ENCODE data around the gene WNT5B. TPM values are rescaled to one million over a fixed set of nuclear protein-coding genes. Genes with fewer than 3 reads are reported as not detected.

The WNT5B gene
- total RNA-seq, 3 donors from 2014 or later (not counting 1 experiment from before 2014, with no cell fraction given) = not detected

DNA sequence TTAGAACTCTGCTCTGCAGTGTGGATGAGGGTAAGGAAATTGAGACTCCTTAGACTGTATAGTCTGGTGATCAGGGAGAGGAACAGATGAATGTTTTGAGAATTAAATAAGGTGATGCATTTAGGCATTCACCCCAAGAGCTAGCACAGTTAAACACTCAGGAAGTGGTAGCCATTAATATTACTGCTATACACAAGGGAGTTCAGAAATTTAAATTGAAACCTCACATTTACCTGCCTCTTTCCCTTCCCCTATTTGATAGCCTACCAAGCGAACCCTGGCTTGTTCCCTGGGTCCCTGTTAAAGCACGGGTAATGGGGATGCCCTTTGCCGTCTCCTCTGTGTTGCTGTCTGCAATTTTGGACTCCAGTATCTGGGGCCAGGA lies 18.2 kb downstream of the WNT5B start:
- Mint-ChIP-seq H3K27ac (no peak overlapping the region), H3K9me3 (no peaks in the 10 kb centered on the region), H3K4me3 (no peak overlapping the region), H3K36me3 (no peaks in the 10 kb centered on the region), H3K27me3 (ENCODE audit: low read depth in 2 of 2) (peaks cover 12 to 18% of the 10 kb centered on the region in 2 donors), H3K4me1 (no peaks in the 10 kb centered on the region)
- TF ChIP-seq, protein P1, sequence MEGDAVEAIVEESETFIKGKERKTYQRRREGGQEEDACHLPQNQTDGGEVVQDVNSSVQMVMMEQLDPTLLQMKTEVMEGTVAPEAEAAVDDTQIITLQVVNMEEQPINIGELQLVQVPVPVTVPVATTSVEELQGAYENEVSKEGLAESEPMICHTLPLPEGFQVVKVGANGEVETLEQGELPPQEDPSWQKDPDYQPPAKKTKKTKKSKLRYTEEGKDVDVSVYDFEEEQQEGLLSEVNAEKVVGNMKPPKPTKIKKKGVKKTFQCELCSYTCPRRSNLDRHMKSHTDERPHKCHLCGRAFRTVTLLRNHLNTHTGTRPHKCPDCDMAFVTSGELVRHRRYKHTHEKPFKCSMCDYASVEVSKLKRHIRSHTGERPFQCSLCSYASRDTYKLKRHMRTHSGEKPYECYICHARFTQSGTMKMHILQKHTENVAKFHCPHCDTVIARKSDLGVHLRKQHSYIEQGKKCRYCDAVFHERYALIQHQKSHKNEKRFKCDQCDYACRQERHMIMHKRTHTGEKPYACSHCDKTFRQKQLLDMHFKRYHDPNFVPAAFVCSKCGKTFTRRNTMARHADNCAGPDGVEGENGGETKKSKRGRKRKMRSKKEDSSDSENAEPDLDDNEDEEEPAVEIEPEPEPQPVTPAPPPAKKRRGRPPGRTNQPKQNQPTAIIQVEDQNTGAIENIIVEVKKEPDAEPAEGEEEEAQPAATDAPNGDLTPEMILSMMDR (IDR thresholded peaks at IDR 0.05) = no peak
- no peak for ATAC-seq
- Histone ChIP-seq H3K27ac (ENCODE audit: low read length) (no peak overlapping the region), H3K36me3 (ENCODE audit: control insufficient read depth, insufficient read depth, low read length) (no peaks in the 10 kb centered on the region), H3K4me1 (ENCODE audit: control insufficient read depth, insufficient read depth, low read length) (peaks cover 4% of the 10 kb centered on the region), H3K4me3 (ENCODE audit: low read length) (no peak overlapping the region), H3K27me3 (ENCODE audit: control insufficient read depth, insufficient read depth, low read length) (no peaks in the 10 kb centered on the region), H3K9me3 (ENCODE audit: control insufficient read depth, insufficient read depth, low read length) (no peaks in the 10 kb centered on the region)
- intact Hi-C loops (cut with micrococcal nuclease) = no loop called here
- 78% methylated on average over 3 of the region's 3 CpGs for WGBS (ENCODE audit: insufficient coverage)
- no peak for DNase-seq

DNA sequence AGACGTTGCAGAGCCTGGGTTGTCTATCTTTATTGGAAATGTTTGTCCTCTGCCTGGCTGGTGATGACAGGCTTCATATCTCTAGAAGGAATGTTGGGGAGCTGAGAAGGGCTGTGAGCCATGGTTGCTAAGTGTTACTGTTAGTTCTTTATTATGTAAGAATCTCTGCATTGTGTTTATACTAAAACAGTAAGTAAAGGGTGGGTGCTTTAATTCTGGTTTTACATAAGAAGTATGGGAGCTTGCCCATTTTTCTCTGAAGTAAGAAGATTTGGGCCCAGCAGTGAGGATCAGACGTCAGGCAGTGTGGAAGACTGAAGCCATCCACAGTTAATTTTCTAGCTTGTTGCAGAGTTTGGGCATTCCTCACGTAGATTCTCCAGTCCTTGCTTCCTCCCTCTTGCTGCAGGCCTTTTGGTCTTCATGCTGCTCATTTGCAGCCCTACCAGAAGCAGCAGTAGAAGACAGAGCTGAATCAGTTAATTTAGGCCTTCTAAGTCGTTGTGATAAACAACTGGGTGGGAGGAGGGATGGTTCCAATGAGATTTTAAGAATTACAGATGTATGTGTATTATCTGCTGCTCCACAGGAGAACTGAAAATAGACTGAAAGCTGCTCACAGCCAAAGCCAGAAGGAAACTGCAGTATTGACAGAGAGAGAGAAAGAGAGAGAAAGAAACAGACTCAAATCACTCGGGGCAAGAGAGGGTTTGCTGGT lies 21.4 kb downstream of the WNT5B start:
- WGBS (ENCODE audit: insufficient coverage) = 70% methylated on average over 5 of the region's 5 CpGs
- Mint-ChIP-seq H3K4me3 (no peak overlapping the region), H3K36me3 (no peaks in the 10 kb centered on the region), H3K4me1 (no peaks in the 10 kb centered on the region), H3K27ac (no peak overlapping the region), H3K9me3 (no peaks in the 10 kb centered on the region), H3K27me3 (ENCODE audit: low read depth in 2 of 2) (peaks cover 12 to 17% of the 10 kb centered on the region in 2 donors)
- DNase-seq (no peak), ATAC-seq (no peak)
- H3K4me3 ChIP-seq (ENCODE audit: low read length) = no peak overlapping the region
- TF ChIP-seq, protein P1 (IDR thresholded peaks at IDR 0.05) = no peak
- intact Hi-C loops (cut with micrococcal nuclease) = no loop called here
- no peaks in the 10 kb centered on the region for H3K36me3 ChIP-seq (ENCODE audit: control insufficient read depth, insufficient read depth, low read length)
- H3K27ac ChIP-seq (ENCODE audit: low read length) = no peak overlapping the region
- H3K4me1 ChIP-seq (ENCODE audit: control insufficient read depth, insufficient read depth, low read length) = peaks cover 4% of the 10 kb centered on the region
- H3K27me3 ChIP-seq (ENCODE audit: control insufficient read depth, insufficient read depth, low read length) = no peaks in the 10 kb centered on the region
- no peaks in the 10 kb centered on the region for H3K9me3 ChIP-seq (ENCODE audit: control insufficient read depth, insufficient read depth, low read length)

DNA sequence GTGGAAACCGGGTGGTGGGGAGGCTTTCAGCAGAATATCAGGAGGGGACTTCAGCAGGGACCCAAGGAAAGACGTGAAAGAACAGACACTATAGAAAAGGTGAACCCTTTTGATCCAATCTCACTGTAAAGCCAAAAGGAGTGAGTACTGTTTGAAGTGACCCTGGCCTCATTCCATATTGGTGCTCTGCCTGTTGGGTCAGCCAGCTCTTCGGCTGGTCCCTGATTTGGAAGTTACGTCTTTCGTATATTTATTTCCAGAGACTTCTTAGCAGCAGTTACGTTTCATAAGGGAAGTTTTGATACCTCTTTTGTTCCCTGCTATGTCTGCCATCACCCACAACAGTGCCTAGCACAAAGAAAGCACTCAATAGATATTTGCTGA lies 21.9 kb downstream of the WNT5B start:
- no peaks in the 10 kb centered on the region for H3K27me3 ChIP-seq (ENCODE audit: control insufficient read depth, insufficient read depth, low read length)
- ATAC-seq = no peak
- 87% methylated on average over 6 of the region's 6 CpGs for whole genome bisulfite sequencing (ENCODE audit: insufficient coverage)
- peaks cover 4% of the 10 kb centered on the region for H3K4me1 ChIP-seq (ENCODE audit: control insufficient read depth, insufficient read depth, low read length)
- Mint-ChIP-seq H3K4me3 (no peak overlapping the region), H3K4me1 (no peaks in the 10 kb centered on the region), H3K36me3 (no peaks in the 10 kb centered on the region), H3K27me3 (ENCODE audit: low read depth in 2 of 2) (peaks cover 12 to 17% of the 10 kb centered on the region in 2 donors), H3K9me3 (no peaks in the 10 kb centered on the region), H3K27ac (no peak overlapping the region)
- intact Hi-C loops (cut with micrococcal nuclease) = no loop called here
- no peaks in the 10 kb centered on the region for H3K36me3 ChIP-seq (ENCODE audit: control insufficient read depth, insufficient read depth, low read length)
- H3K4me3 ChIP-seq (ENCODE audit: low read length) = no peak overlapping the region
- DNase-seq = no peak
- TF ChIP-seq, protein P1 (IDR thresholded peaks at IDR 0.05) = no peak
- H3K9me3 ChIP-seq (ENCODE audit: control insufficient read depth, insufficient read depth, low read length) = no peaks in the 10 kb centered on the region
- H3K27ac ChIP-seq (ENCODE audit: low read length) = no peak overlapping the region

DNA sequence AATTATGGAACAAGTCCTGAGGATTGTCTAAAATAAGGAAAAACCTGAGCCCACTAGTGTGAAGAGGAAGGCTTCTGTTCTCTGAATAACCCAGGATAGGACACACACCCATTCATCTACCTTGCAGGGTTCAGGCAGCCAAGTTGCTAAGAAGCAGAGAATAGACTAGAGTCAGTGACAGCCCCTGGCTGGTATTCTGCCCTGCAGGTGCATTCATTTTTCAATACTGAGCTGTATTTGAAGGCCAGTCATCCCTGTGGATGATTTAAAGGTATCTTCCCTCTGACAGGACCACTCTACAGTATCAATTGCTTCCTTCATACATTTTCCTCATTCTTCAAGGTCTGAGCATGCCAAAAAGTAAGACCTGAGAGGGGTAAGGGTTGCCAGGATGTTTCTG lies 22.9 kb downstream of the WNT5B start:
- no peak overlapping the region for H3K27ac Mint-ChIP-seq
- Histone ChIP-seq H3K27me3 (ENCODE audit: control insufficient read depth, insufficient read depth, low read length) (no peaks in the 10 kb centered on the region), H3K9me3 (ENCODE audit: control insufficient read depth, insufficient read depth, low read length) (no peaks in the 10 kb centered on the region), H3K27ac (ENCODE audit: low read length) (no peak overlapping the region), H3K4me1 (ENCODE audit: control insufficient read depth, insufficient read depth, low read length) (peaks cover under 1% of the 10 kb centered on the region), H3K36me3 (ENCODE audit: control insufficient read depth, insufficient read depth, low read length) (no peaks in the 10 kb centered on the region), H3K4me3 (ENCODE audit: low read length) (no peak overlapping the region)
- no peak for ATAC-seq
- DNase-seq = no peak
- H3K36me3 Mint-ChIP-seq = no peaks in the 10 kb centered on the region
- H3K4me1 Mint-ChIP-seq = no peaks in the 10 kb centered on the region
- H3K9me3 Mint-ChIP-seq = no peaks in the 10 kb centered on the region
- peaks cover 12 to 17% of the 10 kb centered on the region in 2 donors for H3K27me3 Mint-ChIP-seq (ENCODE audit: low read depth in 2 of 2)
- no peak overlapping the region for H3K4me3 Mint-ChIP-seq
- intact Hi-C loops (cut with micrococcal nuclease) = loop anchor here (1.0 kb wide), 2 partner anchors 139 to 288 kb away; no protein-coding TSS in a partner anchor
- TF ChIP-seq, protein P1 (IDR thresholded peaks at IDR 0.05) = no peak
